HEK293 (cell line): ENCODE measurements around the gene SLC66A2.

Experiments
- CTCF ChIA-PET: fragments of 350-600 bp; formaldehyde crosslinking; extraction: SDS; loops from one replicate; lab custom pipeline; 2021; ENCODE audit warnings: antibody characterized with exemption; lab: Yijun Ruan, JAX
- POLR2A ChIA-PET: fragments of 300-600 bp; formaldehyde crosslinking; extraction: SDS; loops from one replicate; lab custom pipeline; 2020; ENCODE audit warnings: antibody characterized with exemption, inconsistent platforms; lab: Yijun Ruan, JAX
- H3K27ac ChIP-seq: fragments of 200-500 bp; sonication (Bioruptor generic); 2 replicates; pipeline ENCODE4 v1.5.1; 2014; ENCODE audit warnings: low read depth, low read length, control low read depth, inconsistent platforms; ENCODE audit errors: extremely low read depth
- H3K36me3 ChIP-seq, 2 experiments: fragments of 200-500 bp in 1 of 2; sonication (Bioruptor generic) in 1 of 2; 1 replicate in 1 of 2; 2 replicates in 1 of 2; pipeline ENCODE4 v1.5.1; 2014 to 2017; ENCODE audit warnings: inconsistent platforms in 2 of 2, low read length in 2 of 2; ENCODE audit not compliant: control insufficient read depth in 2 of 2, insufficient read depth in 1 of 2
- H3K4me1 ChIP-seq: fragments of 200-500 bp; sonication (Bioruptor generic); 2 replicates; pipeline ENCODE4 v1.5.1; 2014; ENCODE audit warnings: mild to moderate bottlenecking, low read length, inconsistent platforms; ENCODE audit not compliant: control insufficient read depth, insufficient read depth
- H3K4me3 ChIP-seq: 2 replicates; pipeline ENCODE4 v1.5.1; 2011; ENCODE audit warnings: low read depth, mild to moderate bottlenecking, control low read depth, low read length, moderate library complexity
- H3K9me3 ChIP-seq: fragments of 200-500 bp; sonication (Bioruptor generic); 2 replicates; pipeline ENCODE4 v1.5.1; 2014; ENCODE audit warnings: low read depth, low read length, inconsistent platforms; ENCODE audit not compliant: control insufficient read depth, insufficient read depth
- HIC1 ChIP-seq: fragments of 450-650 bp; formaldehyde crosslinking; IDR thresholded peaks from 2 replicates; pipeline ENCODE4 v1.5.1; 2016; ENCODE audit warnings: missing biosample characterization, missing genetic modification characterization
- KLF7 ChIP-seq: fragments of 450-650 bp; formaldehyde crosslinking; IDR thresholded peaks from 2 replicates; pipeline ENCODE4 v1.5.1; 2016; ENCODE audit warnings: missing biosample characterization, missing genetic modification characterization, borderline replicate concordance
- SP2 ChIP-seq: fragments of 450-650 bp; formaldehyde crosslinking; IDR thresholded peaks from 2 replicates; pipeline ENCODE4 v1.5.1; 2016; ENCODE audit warnings: missing biosample characterization, missing genetic modification characterization
- SP3 ChIP-seq: fragments of 450-650 bp; formaldehyde crosslinking; IDR thresholded peaks from 2 replicates; pipeline ENCODE4 v1.5.1; 2016; ENCODE audit warnings: missing biosample characterization, missing genetic modification characterization
- ZBTB11 ChIP-seq: fragments of 450-650 bp; formaldehyde crosslinking; conservative IDR thresholded peaks from 2 replicates; pipeline ENCODE4 v1.5.1; 2016; ENCODE audit warnings: low read depth, missing biosample characterization, missing genetic modification characterization
- ZFHX2 ChIP-seq: fragments of 450-650 bp; formaldehyde crosslinking; conservative IDR thresholded peaks from 2 replicates; pipeline ENCODE4 v1.5.1; 2016; ENCODE audit warnings: missing biosample characterization, missing genetic modification characterization
- ZFP37 ChIP-seq: fragments of 450-650 bp; formaldehyde crosslinking; IDR thresholded peaks from 2 replicates; pipeline ENCODE4 v1.5.1; 2016; ENCODE audit warnings: missing biosample characterization, missing genetic modification characterization
- ZNF155 ChIP-seq: fragments of 450-650 bp; formaldehyde crosslinking; IDR thresholded peaks from 2 replicates; pipeline ENCODE4 v1.5.1; 2016; ENCODE audit warnings: missing biosample characterization, missing genetic modification characterization
- ZNF335 ChIP-seq: fragments of 450-650 bp; formaldehyde crosslinking; conservative IDR thresholded peaks from 2 replicates; pipeline ENCODE4 v1.5.1; 2016; ENCODE audit warnings: missing biosample characterization, missing genetic modification characterization
- ZNF398 ChIP-seq: fragments of 450-650 bp; formaldehyde crosslinking; IDR thresholded peaks from 2 replicates; pipeline ENCODE4 v1.5.1; 2017; ENCODE audit warnings: missing biosample characterization, missing genetic modification characterization
- ZNF423 ChIP-seq: fragments of 450-650 bp; formaldehyde crosslinking; IDR thresholded peaks from 2 replicates; pipeline ENCODE4 v1.5.1; 2016; ENCODE audit warnings: missing biosample characterization, missing genetic modification characterization
- ZNF561 ChIP-seq: fragments of 450-650 bp; IDR thresholded peaks from 2 replicates; pipeline ENCODE4 v1.5.1; 2018; ENCODE audit warnings: missing biosample characterization, missing genetic modification characterization, borderline replicate concordance
- ZNF610 ChIP-seq: fragments of 450-650 bp; formaldehyde crosslinking; IDR thresholded peaks from 2 replicates; pipeline ENCODE4 v1.5.1; 2016; ENCODE audit warnings: missing biosample characterization, missing genetic modification characterization, borderline replicate concordance
- ZNF629 ChIP-seq: fragments of 450-650 bp; formaldehyde crosslinking; IDR thresholded peaks from 2 replicates; pipeline ENCODE4 v1.5.1; 2017; ENCODE audit warnings: missing biosample characterization, missing genetic modification characterization
- ZNF785 ChIP-seq: fragments of 450-650 bp; formaldehyde crosslinking; IDR thresholded peaks from 2 replicates; pipeline ENCODE4 v1.5.1; 2016; ENCODE audit warnings: missing biosample characterization, missing genetic modification characterization
- ZSCAN30 ChIP-seq: fragments of 450-650 bp; IDR thresholded peaks from 2 replicates; pipeline ENCODE4 v1.5.1; 2018; ENCODE audit warnings: missing biosample characterization, mild to moderate bottlenecking, missing genetic modification characterization, moderate library complexity
- TF ChIP-seq, protein P1 (sequence below): fragments of 450-650 bp; formaldehyde crosslinking; IDR thresholded peaks from 2 replicates; pipeline ENCODE4 v1.5.1; 2016; ENCODE audit warnings: missing biosample characterization, missing genetic modification characterization, low read depth
- TF ChIP-seq, protein P2 (sequence below): IDR thresholded peaks from 2 replicates; pipeline ENCODE4 v1.6.1; 2011; ENCODE audit warnings: mild to moderate bottlenecking, low read depth, low read length, borderline replicate concordance
- TF ChIP-seq, protein P3 (sequence below): fragments of 450-650 bp; formaldehyde crosslinking; IDR thresholded peaks from 2 replicates; pipeline ENCODE4 v1.5.1; 2017; ENCODE audit warnings: missing biosample characterization, mild to moderate bottlenecking, missing genetic modification characterization, moderate library complexity

Gene SLC66A2

GRCh38 chr18:79988451-79989194 is 37.2 kb upstream of the SLC66A2 start, which contains the start of gene TXNL4A (continued):
- TF ChIP-seq, protein P1, sequence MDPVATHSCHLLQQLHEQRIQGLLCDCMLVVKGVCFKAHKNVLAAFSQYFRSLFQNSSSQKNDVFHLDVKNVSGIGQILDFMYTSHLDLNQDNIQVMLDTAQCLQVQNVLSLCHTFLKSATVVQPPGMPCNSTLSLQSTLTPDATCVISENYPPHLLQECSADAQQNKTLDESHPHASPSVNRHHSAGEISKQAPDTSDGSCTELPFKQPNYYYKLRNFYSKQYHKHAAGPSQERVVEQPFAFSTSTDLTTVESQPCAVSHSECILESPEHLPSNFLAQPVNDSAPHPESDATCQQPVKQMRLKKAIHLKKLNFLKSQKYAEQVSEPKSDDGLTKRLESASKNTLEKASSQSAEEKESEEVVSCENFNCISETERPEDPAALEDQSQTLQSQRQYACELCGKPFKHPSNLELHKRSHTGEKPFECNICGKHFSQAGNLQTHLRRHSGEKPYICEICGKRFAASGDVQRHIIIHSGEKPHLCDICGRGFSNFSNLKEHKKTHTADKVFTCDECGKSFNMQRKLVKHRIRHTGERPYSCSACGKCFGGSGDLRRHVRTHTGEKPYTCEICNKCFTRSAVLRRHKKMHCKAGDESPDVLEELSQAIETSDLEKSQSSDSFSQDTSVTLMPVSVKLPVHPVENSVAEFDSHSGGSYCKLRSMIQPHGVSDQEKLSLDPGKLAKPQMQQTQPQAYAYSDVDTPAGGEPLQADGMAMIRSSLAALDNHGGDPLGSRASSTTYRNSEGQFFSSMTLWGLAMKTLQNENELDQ (tag by site-specific recombination) = no peak
- TF ChIP-seq ZFP37 (tag by site-specific recombination) (peak; percentile 35; the same call in 1 of the 2 replicates), KLF7 (tag by site-specific recombination) (no peak), ZNF335 (tag by site-specific recombination) (peak; percentile 92), ZNF785 (peak; percentile 48; the same call in 1 of the 2 replicates), ZNF155 (tag by site-specific recombination) (no peak), HIC1 (tag by site-specific recombination) (peak; percentile 53; the same call in 1 of the 2 replicates), SP3 (tag by site-specific recombination) (peak; percentile 58; the same call in 1 of the 2 replicates), ZNF610 (tag by site-specific recombination) (peak; percentile 78; the same call in 1 of the 2 replicates), ZFHX2 (tag by site-specific recombination) (peak; percentile 51; the same call in 1 of the 2 replicates), ZBTB11 (tag by site-specific recombination) (peak; percentile 10; the same call in 1 of the 2 replicates), SP2 (tag by site-specific recombination) (peak; percentile 41), ZNF629 (tag by site-specific recombination) (peak; percentile 67), ZNF561 (tag by site-specific recombination) (no peak), ZNF398 (tag by site-specific recombination) (0 out of 2 replicates have a peak, but pooled peaks have one; percentile 20)

DNA sequence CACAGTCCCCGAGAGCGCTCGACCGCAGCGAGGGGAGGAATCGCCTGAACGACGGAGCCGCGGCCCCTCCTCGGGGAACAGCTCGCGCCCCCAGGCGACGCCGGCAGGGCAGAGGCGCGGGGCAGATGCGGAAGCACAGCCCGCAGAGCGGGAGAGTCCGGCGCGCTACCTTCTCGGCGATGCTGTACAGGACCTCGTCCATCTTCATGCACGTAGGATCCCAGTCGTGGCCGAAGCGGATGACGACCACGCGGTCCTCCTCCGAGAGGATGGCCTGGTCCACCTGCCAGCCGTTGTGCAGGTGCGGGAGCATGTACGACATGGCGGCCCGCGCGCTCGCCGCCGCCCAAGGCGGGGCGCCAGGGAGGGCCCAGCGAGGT is 36.6 kb upstream of the SLC66A2 start:
- Histone ChIP-seq H3K4me1 (peaks cover 7% of the 10 kb centered on the region), H3K36me3 (peaks cover 21 to 29% of the 10 kb centered on the region in 2 experiments), H3K4me3 (peak overlapping the region; percentile 82), H3K27ac (peak overlapping the region; percentile 91), H3K9me3 (no peaks in the 10 kb centered on the region)
- POLR2A ChIA-PET = interaction anchor here (1.0 to 2.6 kb wide), 4 partner anchors 20 to 121 kb away, joined by 3 to 10 read pairs (median 5); partner anchors contain the start of genes ADNP2 and SLC66A2
- CTCF ChIA-PET = interaction anchor here (0.7 kb wide), 1 partner anchor 11 kb away, joined by 3 read pairs; no protein-coding TSS in a partner anchor
- peak; percentile 23; the same call in 1 of the 2 replicates for TF ChIP-seq ZSCAN30
- TF ChIP-seq ZNF423 = no peak
- TF ChIP-seq, protein P2, sequence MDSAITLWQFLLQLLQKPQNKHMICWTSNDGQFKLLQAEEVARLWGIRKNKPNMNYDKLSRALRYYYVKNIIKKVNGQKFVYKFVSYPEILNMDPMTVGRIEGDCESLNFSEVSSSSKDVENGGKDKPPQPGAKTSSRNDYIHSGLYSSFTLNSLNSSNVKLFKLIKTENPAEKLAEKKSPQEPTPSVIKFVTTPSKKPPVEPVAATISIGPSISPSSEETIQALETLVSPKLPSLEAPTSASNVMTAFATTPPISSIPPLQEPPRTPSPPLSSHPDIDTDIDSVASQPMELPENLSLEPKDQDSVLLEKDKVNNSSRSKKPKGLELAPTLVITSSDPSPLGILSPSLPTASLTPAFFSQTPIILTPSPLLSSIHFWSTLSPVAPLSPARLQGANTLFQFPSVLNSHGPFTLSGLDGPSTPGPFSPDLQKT = no peak
- TF ChIP-seq, protein P1 (tag by site-specific recombination) = no peak
- TF ChIP-seq, protein P3, sequence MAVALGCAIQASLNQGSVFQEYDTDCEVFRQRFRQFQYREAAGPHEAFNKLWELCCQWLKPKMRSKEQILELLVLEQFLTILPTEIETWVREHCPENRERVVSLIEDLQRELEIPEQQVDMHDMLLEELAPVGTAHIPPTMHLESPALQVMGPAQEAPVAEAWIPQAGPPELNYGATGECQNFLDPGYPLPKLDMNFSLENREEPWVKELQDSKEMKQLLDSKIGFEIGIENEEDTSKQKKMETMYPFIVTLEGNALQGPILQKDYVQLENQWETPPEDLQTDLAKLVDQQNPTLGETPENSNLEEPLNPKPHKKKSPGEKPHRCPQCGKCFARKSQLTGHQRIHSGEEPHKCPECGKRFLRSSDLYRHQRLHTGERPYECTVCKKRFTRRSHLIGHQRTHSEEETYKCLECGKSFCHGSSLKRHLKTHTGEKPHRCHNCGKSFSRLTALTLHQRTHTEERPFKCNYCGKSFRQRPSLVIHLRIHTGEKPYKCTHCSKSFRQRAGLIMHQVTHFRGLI (tag by site-specific recombination) = no peak
